IgD-negative memory B cell (primary cell): ENCODE results near the gene MAD1L1. TPM values are rescaled to one million over a fixed set of nuclear protein-coding genes. Genes with fewer than 3 reads are reported as not detected.
"Not testable (repeated sequence)": the region's sequence is repeated elsewhere in the genome, so short reads cannot be mapped to it uniquely, and the experiment has no call there.

Experiments
- H3K27ac Mint-ChIP-seq, 3 donors: one replicate each; pipeline ENCODE4 v1.8.0; 2020 to 2022; ENCODE audit warnings: mild to moderate bottlenecking in 3 of 3, mixed read lengths in 3 of 3, moderate library complexity in 1 of 3
- H3K27me3 Mint-ChIP-seq: one replicate; pipeline ENCODE4 v1.8.0; 2021; ENCODE audit warnings: mixed read lengths
- H3K36me3 Mint-ChIP-seq: one replicate; pipeline ENCODE4 v1.8.0; 2020; ENCODE audit warnings: mild to moderate bottlenecking, mixed read lengths
- H3K4me1 Mint-ChIP-seq, 3 donors: one replicate each; pipeline ENCODE4 v1.8.0; 2020 to 2022; ENCODE audit warnings: mixed read lengths in 3 of 3, mild to moderate bottlenecking in 1 of 3
- H3K4me3 Mint-ChIP-seq, 4 donors: one replicate each; pipeline ENCODE4 v1.8.0; 2020 to 2022; ENCODE audit warnings: mild to moderate bottlenecking in 4 of 4, mixed read lengths in 4 of 4, moderate library complexity in 3 of 4
- H3K9me3 Mint-ChIP-seq, 3 donors: one replicate each; pipeline ENCODE4 v1.8.0; 2020 to 2021; ENCODE audit warnings: mixed read lengths in 3 of 3, mild to moderate bottlenecking in 1 of 3
- polyA plus RNA-seq: library from polyadenylated mRNA; unstranded; fragments of 300-500 nt; fragmentation: Illumina TruSeq; gene quantifications from one replicate; pipeline ENCODE4 v1.2.3, GENCODE V29; 2021

MAD1L1 gene
- polyA plus RNA-seq, 1 donor from 2014 or later, result 133 TPM

DNA sequence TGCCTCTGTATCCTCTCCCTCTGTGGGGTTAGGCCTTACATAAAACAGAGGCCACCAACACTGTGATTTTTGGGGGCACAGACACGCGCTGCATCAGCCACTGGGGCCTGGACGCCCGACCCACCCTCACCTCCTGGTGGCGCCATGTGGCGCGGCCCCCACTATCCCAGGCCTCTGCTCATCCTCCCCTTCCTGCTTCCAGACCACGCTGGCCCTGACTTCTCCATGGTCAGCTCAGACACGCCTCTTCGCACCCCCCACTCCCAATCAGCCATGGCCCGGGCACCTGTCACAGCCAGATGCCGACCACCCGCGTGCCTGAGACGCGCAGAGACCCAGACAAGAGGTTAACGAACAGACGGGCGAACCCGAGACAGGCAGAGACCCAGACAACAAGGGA, 298.7 kb downstream of the MAD1L1 start:
- Mint-ChIP-seq H3K27ac (peak overlapping the region in 1 of 3 donors; percentile 53), H3K9me3 (no peaks in the 10 kb centered on the region), H3K4me1 (peaks cover 4 to 10% (median 8%) of the 10 kb centered on the region in 3 donors), H3K36me3 (peaks cover 1% of the 10 kb centered on the region), H3K27me3 (no peaks in the 10 kb centered on the region), H3K4me3 (no peak overlapping the region)

DNA sequence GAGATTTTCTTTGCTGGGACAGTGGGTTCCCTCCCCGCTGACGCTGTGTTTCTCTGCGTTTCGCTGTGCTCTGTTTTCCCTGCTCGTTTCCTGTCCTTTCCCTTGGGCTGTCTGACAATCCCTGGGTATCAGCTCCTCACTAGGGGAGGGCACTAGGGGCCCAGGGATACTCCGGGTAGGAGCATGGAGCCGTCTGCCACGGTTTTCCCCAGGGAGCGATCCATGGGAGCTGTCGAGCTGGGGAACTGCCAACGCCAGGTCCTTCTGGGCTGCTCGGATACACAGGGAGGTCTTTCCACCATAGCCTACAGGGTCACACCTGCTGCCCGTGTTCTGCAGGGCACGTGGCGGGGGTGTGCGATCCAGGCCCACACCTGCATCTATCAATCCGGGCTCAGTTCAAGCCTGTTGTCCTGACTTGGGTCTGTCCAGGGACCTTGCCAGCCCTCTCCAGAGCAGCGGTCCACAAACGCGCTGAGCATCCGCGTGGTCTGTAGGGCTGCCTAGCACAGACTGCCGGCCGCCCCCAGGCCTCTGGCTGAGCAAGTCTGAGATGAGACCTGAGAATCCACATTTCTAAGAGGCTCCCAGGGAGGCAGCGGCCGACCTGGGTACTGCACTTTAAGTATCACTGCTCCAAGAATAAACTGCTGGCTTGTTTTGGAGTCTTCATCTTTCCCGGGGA, 299.5 kb downstream of the MAD1L1 start:
- H3K27ac Mint-ChIP-seq, result peak overlapping the region in 2 of 3 donors; percentile 18 to 47
- H3K4me1 Mint-ChIP-seq, result peaks cover 2 to 5% (median 3%) of the 10 kb centered on the region in 3 donors
- H3K27me3 Mint-ChIP-seq, result no peaks in the 10 kb centered on the region
- H3K36me3 Mint-ChIP-seq, result peaks cover 1% of the 10 kb centered on the region
- H3K4me3 Mint-ChIP-seq, result no peak overlapping the region
- no peaks in the 10 kb centered on the region for H3K9me3 Mint-ChIP-seq

DNA sequence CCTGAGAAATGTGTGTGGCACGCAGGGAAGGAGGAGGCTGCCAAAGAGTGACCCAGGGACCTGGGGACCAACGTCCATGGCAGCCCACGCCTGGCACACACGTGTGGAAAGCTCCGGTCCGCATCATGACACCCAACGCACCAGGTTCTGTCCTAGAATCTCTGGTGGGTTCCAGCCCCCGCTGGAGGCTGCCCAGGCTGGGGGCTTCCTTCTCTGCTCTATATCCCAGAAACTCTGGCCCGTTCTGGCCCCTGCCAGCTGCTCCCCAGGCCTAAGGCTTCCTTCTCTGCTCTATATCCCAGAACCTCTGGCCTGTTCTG, 300.8 kb downstream of the MAD1L1 start:
- Mint-ChIP-seq H3K4me3 (no peak overlapping the region), H3K4me1 (peaks cover 2 to 12% (median 10%) of the 10 kb centered on the region in 3 donors), H3K9me3 (no peaks in the 10 kb centered on the region), H3K27ac (no peak overlapping the region), H3K27me3 (peaks cover 1% of the 10 kb centered on the region), H3K36me3 (no peaks in the 10 kb centered on the region)

DNA sequence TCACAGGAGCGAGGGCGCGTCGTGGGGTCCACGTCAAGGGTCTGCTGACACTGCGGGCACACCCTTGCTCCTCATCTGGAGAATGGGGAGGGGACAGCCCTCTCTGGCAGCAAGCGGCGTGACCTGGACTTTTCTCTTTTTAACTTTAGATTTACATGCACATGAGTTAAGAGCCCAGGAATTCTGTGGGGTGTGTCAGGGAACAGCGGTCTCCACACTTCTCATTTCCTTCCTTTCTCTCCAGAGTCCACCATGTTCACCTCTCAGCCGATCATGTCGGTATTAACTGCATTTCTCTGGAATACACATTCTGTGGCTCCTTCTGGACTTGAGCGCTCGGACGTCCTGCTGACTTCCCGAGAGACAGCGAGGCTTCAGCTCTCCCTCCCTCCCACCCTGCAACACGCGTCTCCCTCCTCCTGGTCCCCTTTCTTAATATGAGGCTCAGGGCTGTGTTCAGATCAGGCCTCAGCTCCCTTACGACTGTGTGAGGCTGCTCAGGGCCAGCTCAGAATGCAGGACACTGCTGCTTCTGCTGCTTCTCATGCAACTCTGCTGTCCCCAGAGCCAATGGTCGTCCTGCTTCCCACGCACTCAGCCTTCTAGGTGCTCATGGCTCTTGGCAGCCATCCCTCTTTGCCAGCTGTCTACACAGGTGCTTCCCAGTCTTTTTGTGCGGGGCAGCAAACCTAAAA, 301.3 kb downstream of the MAD1L1 start:
- H3K4me3 Mint-ChIP-seq, result no peak overlapping the region
- peaks cover 1% of the 10 kb centered on the region for H3K27me3 Mint-ChIP-seq
- H3K36me3 Mint-ChIP-seq, result no peaks in the 10 kb centered on the region
- peaks cover 3 to 17% (median 15%) of the 10 kb centered on the region in 3 donors for H3K4me1 Mint-ChIP-seq
- H3K27ac Mint-ChIP-seq, result no peak overlapping the region
- no peaks in the 10 kb centered on the region for H3K9me3 Mint-ChIP-seq

DNA sequence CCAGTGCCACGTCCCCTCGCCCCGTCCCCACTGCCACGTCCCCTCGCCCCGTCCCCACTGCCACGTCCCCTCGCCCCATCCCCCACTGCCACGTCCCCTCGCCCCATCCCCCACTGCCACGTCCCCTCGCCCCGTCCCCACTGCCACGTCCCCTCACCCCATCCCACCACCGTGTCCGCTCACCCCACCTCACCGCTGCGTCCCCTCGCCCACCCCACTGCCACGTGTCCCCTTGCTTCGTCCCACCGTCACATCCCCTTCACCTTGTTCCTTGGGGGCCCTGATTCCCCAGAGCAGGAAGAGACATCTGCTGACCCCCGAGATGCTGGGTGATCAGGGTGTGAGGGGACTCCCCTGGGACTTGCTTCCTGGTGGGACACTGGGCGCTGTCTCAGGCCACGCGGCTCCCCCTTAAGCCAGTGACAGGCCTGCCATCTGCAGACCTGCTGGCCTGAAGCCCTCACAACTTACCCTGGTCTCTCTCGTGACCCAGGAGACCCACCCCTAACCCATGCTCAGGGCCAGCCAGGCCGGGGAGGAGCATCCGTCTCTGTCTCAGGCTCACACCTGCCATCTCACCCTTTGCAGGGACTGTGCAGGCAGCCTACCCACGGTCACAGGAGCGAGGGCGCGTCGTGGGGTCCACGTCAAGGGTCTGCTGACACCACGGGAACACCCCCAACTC, 302.2 kb downstream of the MAD1L1 start:
- H3K4me1 Mint-ChIP-seq, result peaks cover 12 to 25% (median 24%) of the 10 kb centered on the region in 3 donors
- no peaks in the 10 kb centered on the region for H3K36me3 Mint-ChIP-seq
- H3K4me3 Mint-ChIP-seq, result no peak overlapping the region
- no peaks in the 10 kb centered on the region for H3K9me3 Mint-ChIP-seq
- H3K27me3 Mint-ChIP-seq, result peaks cover 1% of the 10 kb centered on the region
- H3K27ac Mint-ChIP-seq, result no peak overlapping the region

DNA sequence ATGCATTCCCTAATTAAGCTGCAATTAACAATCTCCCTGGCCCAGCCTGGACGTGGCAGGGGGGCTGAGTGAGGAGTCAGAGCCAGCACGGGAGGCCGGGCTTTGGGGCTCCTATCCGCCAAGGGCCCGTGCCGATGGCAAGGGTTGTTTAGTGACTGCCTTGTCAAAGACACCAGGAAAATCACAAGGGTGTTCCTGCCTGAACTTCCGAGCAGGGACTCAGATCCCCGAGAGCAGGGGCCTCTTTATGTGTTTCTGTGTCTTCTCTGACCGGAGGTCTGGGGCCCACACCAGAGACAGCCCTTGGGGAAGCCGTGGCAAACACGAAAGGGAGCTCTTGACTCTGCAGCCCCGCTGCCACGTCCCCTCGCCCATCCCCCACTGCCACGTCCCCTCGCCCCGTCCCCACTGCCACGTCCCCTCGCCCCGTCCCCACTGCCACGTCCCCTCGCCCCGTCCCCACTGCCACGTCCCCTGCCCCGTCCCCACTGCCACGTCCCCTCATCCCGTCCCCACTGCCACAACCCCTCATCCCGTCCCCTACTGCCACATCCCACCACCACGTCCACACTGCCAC, 303.3 kb downstream of the MAD1L1 start:
- H3K36me3 Mint-ChIP-seq, H3K4me3 Mint-ChIP-seq: not testable (repeated sequence)
- peak overlapping the region in 1 of 3 donors; percentile 83 for H3K27ac Mint-ChIP-seq

DNA sequence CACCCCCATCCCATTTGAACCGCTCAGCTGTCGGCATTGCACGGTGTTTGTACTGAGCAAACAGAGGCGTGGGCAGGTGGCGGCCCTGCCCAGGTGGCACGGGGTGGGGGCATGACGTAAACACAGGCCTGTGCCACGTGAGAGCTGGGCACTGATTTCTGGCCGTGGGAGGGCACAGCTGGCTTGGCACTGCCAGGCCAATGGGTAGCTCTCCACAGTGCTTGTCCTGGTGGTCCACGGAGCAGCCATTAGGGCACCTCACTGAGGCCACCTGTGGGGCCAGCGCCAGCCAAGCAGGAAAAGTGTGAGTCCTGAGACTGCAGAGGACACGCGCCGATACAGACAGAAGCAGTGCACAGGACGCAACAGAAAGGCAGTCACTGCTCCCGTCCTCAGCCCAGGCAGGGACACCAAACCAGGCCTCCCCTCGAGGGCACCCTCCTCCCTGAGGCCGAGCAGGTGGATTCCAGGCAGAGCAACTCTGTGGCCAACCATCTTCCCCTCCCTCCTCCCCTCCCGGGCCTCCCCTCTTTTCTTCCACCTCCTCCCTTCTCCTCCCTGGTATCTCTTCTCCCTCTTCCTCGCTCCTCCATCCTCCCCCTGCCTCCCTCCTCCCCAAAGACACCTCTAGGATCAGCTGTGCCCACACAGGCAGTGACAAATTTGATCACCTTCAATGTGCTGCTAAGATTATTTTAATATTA, 303.9 kb downstream of the MAD1L1 start:
- H3K4me1 Mint-ChIP-seq, result peaks cover 19 to 40% (median 39%) of the 10 kb centered on the region in 3 donors
- H3K27me3 Mint-ChIP-seq, result peaks cover 1% of the 10 kb centered on the region
- peak overlapping the region in 1 of 4 donors; percentile 15 for H3K4me3 Mint-ChIP-seq
- H3K27ac Mint-ChIP-seq, result peak overlapping the region in 1 of 3 donors; percentile 83
- H3K36me3 Mint-ChIP-seq, result no peaks in the 10 kb centered on the region
- no peaks in the 10 kb centered on the region for H3K9me3 Mint-ChIP-seq

More for the DNA sequence above, 303.3 kb downstream of the MAD1L1 start:
- H3K4me1 Mint-ChIP-seq, result peaks cover 16 to 33% (median 33%) of the 10 kb centered on the region in 3 donors
- H3K27me3 Mint-ChIP-seq, H3K9me3 Mint-ChIP-seq: not testable (repeated sequence)

DNA sequence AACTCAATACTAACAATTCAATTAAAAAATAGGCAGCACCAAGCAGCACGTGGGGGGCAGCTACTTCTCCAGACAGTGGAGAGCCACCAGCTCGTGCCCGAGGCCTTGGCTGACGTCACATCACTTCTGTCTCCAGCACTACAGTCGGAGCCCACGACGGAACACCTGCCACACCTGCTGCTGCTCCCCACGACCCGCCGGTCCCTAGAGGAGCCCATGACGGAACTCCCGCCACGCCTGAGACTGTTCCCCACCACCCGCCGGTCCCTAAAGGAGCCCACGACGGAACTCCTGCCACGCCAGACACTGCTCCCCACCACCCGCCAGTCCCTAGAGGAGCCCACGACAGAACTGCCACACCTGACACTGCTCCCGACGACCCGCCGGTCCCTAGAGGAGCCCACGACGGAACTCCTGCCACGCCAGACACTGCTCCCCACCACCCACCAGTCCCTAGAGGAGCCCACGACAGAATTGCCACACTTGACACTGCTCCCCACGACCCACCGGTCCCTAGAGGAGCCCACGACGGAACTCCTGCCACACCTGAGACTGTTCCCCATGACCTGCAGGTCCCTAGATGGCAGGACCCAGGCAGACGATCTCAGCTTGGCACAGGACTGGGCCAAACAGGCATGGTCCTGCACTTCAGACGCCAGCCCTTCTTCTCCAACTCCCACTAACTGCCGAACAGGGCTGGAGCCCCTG, 304.7 kb downstream of the MAD1L1 start:
- H3K9me3 Mint-ChIP-seq, result no peaks in the 10 kb centered on the region
- peaks cover 19 to 41% (median 41%) of the 10 kb centered on the region in 3 donors for H3K4me1 Mint-ChIP-seq
- H3K27me3 Mint-ChIP-seq, result peaks cover 1% of the 10 kb centered on the region
- no peaks in the 10 kb centered on the region for H3K36me3 Mint-ChIP-seq
- peak overlapping the region; percentile 29 to 83 (median 76) for H3K27ac Mint-ChIP-seq
- peak overlapping the region in 3 of 4 donors; percentile 10 to 44 (median 15) for H3K4me3 Mint-ChIP-seq

DNA sequence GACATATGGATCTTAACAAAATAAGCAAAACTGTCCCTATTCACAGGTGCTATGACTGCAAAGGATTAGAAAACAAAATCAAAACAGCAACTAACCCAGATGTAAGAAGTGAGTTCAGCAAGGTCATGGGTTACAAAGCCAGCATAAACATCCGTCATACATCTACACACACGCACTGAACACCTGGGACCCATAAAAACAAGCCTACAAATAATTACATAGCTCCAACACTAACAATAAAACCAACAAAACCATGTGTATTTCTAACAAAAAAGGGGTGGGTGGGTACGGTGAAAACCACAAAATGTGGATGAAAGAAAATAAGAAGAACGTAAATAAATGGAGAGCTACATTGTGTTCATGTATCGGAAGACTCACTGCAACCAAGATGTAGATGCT, 305.8 kb downstream of the MAD1L1 start:
- peak overlapping the region in 1 of 4 donors; percentile 23 for H3K4me3 Mint-ChIP-seq
- H3K4me1 Mint-ChIP-seq, result peaks cover 19 to 46% (median 44%) of the 10 kb centered on the region in 3 donors
- H3K9me3 Mint-ChIP-seq, result no peaks in the 10 kb centered on the region
- peaks cover 1% of the 10 kb centered on the region for H3K27me3 Mint-ChIP-seq
- peak overlapping the region in 1 of 3 donors; percentile 29 for H3K27ac Mint-ChIP-seq
- no peaks in the 10 kb centered on the region for H3K36me3 Mint-ChIP-seq

DNA sequence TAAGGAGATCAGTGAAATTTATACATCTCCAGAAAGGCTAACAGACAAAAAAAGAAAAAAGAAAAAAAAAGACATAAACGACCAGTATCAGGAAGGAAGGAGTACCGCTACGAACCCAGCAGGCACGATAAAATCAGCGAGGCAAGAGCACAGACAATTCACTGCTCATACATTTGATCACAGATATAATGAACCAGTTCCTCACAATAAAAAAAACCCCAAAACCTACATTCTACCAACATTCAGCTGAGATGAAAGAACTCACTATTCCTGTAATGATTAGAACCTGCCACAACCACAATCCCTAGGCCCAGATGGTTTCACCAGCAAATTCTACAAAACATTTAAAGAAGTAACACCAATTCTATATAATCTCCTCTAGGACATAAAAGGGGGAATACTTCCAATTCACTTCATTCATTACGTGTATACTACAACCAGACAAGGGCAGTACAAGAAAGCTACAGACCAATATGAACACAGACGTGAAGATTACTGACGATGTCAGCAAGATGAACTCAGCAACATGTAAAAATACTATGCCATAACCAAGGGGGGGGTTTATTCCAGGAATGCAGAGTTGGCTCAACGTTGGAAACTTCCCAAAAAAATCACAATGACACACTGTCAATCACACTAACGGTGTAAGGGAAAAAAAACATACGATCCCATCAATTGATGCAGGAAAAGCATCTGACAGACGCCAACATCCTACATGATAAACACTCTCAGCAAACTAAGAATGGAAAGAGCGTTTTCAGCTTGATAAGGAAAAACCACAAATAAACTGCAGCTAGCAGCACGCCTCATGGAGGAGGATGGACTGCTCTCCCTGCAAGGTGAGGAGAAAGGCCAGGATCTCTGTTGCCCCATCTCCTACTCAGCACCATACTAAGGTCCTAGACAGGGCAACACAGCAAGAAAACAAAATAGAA, 306.5 kb downstream of the MAD1L1 start:
- Mint-ChIP-seq H3K36me3 (no peaks in the 10 kb centered on the region), H3K27me3 (peaks cover 1% of the 10 kb centered on the region), H3K4me3 (peak overlapping the region in 2 of 4 donors; percentile 19 to 63), H3K27ac (peak overlapping the region in 1 of 3 donors; percentile 29), H3K4me1 (peaks cover 19 to 50% (median 47%) of the 10 kb centered on the region in 3 donors), H3K9me3 (no peaks in the 10 kb centered on the region)

DNA sequence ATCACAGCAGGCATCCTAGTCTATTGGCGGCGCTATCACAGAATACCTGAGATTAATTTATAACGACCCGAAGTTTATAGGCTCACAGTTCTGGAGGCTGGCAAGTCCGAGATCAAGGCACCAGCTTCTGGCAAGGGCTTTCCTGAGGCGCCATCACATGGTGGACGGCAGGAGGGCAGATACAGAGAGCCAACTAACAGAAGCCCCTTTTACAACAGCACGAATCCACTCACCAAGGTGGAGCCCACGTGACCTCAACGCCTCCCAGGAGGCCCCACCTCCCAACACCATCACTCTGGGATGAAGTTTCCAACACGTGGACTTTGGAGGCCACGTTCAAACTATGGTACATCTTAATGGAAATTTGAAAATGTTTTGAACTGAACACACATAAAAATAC, 307.4 kb downstream of the MAD1L1 start:
- Mint-ChIP-seq H3K36me3 (no peaks in the 10 kb centered on the region), H3K9me3 (no peaks in the 10 kb centered on the region), H3K27me3 (peaks cover 1% of the 10 kb centered on the region), H3K4me1 (peaks cover 23 to 55% (median 53%) of the 10 kb centered on the region in 3 donors), H3K4me3 (peak overlapping the region in 1 of 4 donors; percentile 63), H3K27ac (no peak overlapping the region)

DNA sequence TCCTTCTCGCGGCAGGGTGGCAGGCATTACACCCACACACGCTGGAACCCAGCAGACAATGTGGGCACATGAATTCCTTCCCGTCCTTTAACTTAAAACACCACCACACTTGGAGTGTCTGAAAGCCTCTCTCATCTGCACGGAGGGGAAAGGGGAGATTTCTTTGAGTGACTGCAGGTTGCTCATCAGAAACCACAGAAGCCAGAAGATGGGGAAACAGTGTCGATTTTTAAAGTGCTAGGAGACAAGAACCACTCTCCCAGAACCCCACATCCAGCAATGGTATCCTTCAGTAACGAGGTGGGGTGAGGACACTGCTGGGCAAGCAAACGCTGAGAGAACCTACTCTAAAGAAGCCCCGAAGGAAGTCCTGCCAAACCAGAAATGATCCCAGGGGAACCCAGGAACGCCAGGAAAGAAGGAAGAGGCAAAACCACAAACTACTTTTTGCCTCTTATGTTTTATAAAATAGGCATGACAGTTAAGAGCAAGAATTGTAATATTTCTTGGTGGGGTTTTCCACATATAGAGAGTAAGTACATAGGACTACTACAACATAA, 308.4 kb downstream of the MAD1L1 start:
- no peak overlapping the region for H3K27ac Mint-ChIP-seq
- H3K9me3 Mint-ChIP-seq, result no peaks in the 10 kb centered on the region
- H3K4me1 Mint-ChIP-seq, result peaks cover 28 to 62% (median 60%) of the 10 kb centered on the region in 3 donors
- peaks cover 4% of the 10 kb centered on the region for H3K27me3 Mint-ChIP-seq
- peak overlapping the region in 1 of 4 donors; percentile 61 for H3K4me3 Mint-ChIP-seq
- no peaks in the 10 kb centered on the region for H3K36me3 Mint-ChIP-seq
